HUES48 (cell line): ENCODE data around the gene ADGRG1.
A peak's percentile ranks its signal among the peaks of the same experiment; 100 is the strongest.

Experiments
- H3K27ac ChIP-seq: one replicate; pipeline ENCODE4 v1.7.0; 2013; ENCODE audit warnings: low read depth, low read length, inconsistent platforms
- H3K27me3 ChIP-seq: 2 replicates; pipeline ENCODE4 v1.6.1; 2013; ENCODE audit warnings: mild to moderate bottlenecking, low read length; ENCODE audit not compliant: control insufficient read depth, insufficient read depth
- H3K36me3 ChIP-seq: 2 replicates; pipeline ENCODE4 v1.6.1; 2013; ENCODE audit warnings: low read length; ENCODE audit not compliant: control insufficient read depth, insufficient read depth
- H3K4me1 ChIP-seq: 2 replicates; pipeline ENCODE4 v1.6.1; 2013; ENCODE audit warnings: mild to moderate bottlenecking, low read length; ENCODE audit not compliant: control insufficient read depth, insufficient read depth
- H3K4me3 ChIP-seq: 2 replicates; pipeline ENCODE4 v1.5.1; 2013; ENCODE audit warnings: mild to moderate bottlenecking, low read depth, low read length
- H3K9ac ChIP-seq: 2 replicates; pipeline ENCODE4 v1.6.1; 2013; ENCODE audit warnings: mild to moderate bottlenecking, low read depth, low read length, moderate library complexity
- H3K9me3 ChIP-seq: 2 replicates; pipeline ENCODE4 v1.6.1; 2013; ENCODE audit warnings: low read length; ENCODE audit not compliant: control insufficient read depth, insufficient read depth

The ADGRG1 gene

DNA sequence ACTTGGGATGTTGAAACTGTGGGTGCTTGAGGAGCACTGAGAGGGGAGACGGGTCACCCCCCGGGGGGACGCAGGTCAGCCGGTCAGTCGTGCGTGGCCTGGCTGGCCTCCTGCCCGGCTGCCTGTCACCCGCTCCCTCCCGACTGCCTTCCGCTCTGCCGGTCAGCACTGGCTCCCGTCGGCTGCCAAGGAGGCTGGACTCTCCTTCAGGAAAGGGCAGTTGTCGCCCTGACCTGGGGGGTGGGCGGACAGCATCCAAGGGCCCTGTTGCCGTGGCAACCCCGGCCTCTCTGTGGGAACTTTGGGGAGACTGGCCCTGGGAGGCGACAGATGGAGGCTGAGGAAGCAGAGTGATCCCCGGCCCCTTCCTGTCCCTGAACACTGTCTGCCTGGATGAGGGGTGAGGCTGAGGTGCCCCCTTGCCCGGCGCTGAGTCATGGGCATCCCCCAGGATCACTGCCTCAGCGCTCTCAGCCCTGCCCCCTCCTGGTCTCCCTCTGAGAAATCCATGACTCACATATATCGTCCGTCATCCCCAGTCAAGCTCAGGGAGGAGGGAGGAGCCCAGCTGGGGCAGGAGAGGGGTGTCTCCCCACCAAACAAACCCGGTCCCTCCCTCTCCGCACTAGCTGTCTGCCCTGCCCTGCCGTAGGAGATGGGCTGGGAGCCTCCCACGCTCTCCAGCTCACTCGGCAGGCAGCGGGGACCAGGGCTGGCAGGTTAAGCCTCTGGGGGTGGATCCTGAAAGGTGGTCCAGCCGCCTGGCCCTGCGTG, at the start of gene ADGRG1:
TSS of gene ADGRG1 (plus strand) at position 623 of the 774 bp plus-strand sequence. CDS start 21,658 bp downstream, outside the sequence.
- Histone ChIP-seq H3K4me1 (peaks cover 17% of the 10 kb centered on the region), H3K27ac (peak within 1 kb of the TSS; percentile 59), H3K4me3 (peak within 1 kb of the TSS; percentile 42; the same call in 1 of the 2 replicates), H3K36me3 (no peaks in the 10 kb centered on the region), H3K9ac (no peak within 1 kb of the TSS), H3K27me3 (no peaks in the 10 kb centered on the region), H3K9me3 (no peaks in the 10 kb centered on the region)

DNA sequence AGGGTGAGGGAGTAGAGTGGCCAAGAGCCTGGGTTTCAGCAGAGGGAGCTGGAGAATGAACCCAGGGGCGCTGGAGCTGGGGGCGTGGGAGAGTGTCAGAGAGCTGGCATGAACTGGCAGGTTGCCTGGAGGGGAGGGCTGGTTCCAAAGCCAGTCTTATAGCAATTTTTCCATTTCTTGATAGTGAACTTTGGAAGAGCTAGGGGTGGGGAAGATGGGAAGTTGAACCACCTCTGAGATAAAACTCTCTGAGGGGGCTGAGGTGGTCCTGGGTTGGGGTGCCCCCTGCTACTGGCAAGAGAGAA, 49.1 kb upstream of the ADGRG1 start:
- Histone ChIP-seq H3K9me3 (no peaks in the 10 kb centered on the region), H3K27me3 (no peaks in the 10 kb centered on the region), H3K4me3 (no peak overlapping the region), H3K9ac (no peak overlapping the region), H3K36me3 (no peaks in the 10 kb centered on the region), H3K27ac (no peak overlapping the region), H3K4me1 (no peaks in the 10 kb centered on the region)

DNA sequence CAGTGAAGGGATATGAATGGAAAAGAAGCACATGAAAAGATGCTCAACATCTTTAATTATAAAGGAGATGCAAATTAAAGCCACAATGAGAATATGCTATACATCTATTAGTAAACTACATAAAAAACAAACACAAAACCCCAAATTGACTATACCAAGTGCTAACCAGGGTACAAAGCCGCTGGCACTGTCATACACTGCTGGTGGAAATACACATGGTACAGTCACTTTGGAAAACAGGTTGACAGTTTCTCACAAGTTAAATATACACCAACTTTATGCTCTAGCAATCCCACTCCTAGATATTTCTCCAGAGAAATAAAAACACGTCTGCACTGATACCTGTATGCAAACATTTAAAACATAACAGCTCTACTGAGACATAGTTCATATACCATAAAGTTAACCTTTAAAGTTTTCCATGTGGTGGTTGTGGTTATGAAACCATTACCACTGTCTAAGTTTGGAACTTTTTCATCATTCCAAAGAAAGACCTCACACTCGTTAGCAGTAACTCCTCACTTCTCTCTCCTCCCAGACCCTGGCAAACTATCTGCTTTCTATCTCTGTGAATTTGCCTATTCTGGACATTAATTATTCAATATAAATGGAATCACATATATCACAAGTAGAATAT, 43.3 kb upstream of the ADGRG1 start:
- Histone ChIP-seq H3K27ac (no peak overlapping the region), H3K9me3 (0 out of 2 replicates have a peak, but pooled peaks cover 3% of the 10 kb centered on the region), H3K9ac (no peak overlapping the region), H3K4me3 (no peak overlapping the region), H3K27me3 (no peaks in the 10 kb centered on the region), H3K4me1 (no peaks in the 10 kb centered on the region), H3K36me3 (no peaks in the 10 kb centered on the region)

DNA sequence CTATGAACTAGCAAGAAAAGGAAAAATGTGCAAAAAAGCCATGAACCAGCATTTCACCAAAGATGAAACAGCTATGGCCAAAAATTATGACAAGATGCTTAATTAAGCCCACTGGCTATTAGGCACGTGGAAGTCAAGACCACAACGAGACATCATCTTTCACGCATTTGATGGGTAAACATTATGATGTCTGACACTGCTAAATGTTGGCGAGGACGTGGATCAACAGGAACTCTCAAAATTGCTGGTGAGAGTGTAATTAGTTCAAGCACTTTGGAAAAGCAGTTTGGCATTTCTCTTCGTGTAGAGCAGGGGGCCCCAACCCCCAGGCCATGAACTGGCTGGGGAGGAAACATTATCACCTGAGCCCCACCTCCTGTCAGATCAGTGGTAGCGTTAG, 39.6 kb upstream of the ADGRG1 start:
- Histone ChIP-seq H3K9me3 (0 out of 2 replicates have a peak, but pooled peaks cover 3% of the 10 kb centered on the region), H3K4me3 (no peak overlapping the region), H3K36me3 (no peaks in the 10 kb centered on the region), H3K27me3 (no peaks in the 10 kb centered on the region), H3K9ac (no peak overlapping the region), H3K4me1 (0 out of 2 replicates have a peak, but pooled peaks cover 2% of the 10 kb centered on the region), H3K27ac (no peak overlapping the region)

DNA sequence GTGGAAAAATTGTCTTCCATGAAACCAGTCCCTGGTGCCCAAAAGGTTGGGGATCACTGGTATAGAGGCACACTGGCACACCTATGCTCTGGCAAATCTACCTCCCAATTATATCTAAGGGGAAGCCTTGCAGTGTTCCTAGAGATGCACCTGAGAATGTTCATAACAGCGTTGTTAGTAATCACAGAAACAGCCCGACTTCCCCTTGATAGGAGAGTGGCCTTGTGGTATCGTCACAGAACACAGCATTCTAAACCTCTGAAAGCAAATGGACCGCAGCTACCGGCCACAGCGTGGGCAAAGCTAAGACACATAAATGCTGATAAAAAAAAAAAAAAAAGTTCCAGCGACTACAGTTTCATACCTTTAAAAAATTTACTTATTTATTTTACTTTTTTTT, 39.1 kb upstream of the ADGRG1 start:
- H3K27ac ChIP-seq: no peak overlapping the region
- H3K9ac ChIP-seq: no peak overlapping the region
- H3K36me3 ChIP-seq: no peaks in the 10 kb centered on the region
- no peaks in the 10 kb centered on the region for H3K27me3 ChIP-seq
- 0 out of 2 replicates have a peak, but pooled peaks cover 3% of the 10 kb centered on the region for H3K9me3 ChIP-seq
- H3K4me3 ChIP-seq: no peak overlapping the region
- H3K4me1 ChIP-seq: 0 out of 2 replicates have a peak, but pooled peaks cover 2% of the 10 kb centered on the region

DNA sequence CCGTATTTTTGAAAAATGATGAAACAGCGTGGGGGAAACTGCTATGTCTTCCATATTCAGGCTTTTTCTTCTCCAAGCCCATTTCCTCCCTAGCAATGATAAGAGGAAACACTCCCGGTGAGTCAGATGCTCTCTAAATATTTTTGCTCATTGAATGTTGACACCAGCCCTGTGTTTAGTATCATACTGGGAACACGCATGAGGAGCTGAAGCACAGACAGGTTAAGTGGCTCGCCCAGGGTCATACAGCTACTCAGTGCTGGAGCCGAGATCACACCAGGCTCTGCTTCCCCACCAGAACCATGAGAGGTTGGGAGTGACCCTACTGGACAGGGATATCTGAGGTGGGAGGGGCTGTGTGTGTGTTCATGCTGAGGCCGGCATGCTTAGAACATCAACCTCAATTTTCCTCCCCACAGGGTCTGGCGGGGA, 37.8 kb upstream of the ADGRG1 start:
- Histone ChIP-seq H3K27ac (peak overlapping the region; percentile 27), H3K4me3 (no peak overlapping the region), H3K9ac (no peak overlapping the region)

DNA sequence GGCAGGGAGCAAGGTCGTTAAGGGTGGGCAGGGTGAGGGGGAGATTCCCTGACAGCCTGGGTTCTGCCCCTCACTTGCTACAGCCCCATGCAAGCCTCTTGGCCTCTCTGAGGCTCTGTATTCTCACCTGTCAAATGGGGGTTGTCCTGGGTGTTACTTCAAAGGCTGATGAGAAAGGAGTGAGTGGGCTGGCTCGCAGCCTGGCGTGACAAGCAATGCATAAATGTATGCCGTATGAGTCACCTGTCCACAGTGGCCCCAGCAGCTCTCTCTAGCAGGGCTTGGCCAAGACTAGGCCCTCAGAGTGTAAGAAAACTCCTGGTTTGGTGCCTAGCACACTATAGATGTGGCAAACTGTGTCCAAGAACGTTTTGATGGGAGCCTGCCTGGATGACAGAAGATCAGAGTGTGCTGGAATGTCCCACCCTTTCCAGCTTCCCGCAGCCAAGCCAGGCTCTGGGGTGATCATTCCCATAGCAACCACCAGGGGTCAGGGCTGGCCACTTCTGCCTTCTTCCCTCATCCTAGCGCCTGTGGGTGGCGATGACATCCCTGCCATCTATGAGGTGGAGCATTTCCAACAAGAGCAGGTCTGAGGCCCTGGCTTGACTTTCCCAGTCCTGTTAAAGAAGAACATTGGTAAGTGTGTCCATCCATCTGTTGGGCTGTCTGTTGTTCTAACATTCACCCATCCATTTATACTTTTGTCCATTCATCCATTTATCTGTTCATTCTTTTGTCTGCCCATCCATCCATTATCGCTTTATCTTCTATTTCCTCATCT, 37.2 kb upstream of the ADGRG1 start:
- peak overlapping the region; percentile 27 for H3K27ac ChIP-seq
- H3K4me1 ChIP-seq: 0 out of 2 replicates have a peak, but pooled peaks cover 2% of the 10 kb centered on the region
- H3K27me3 ChIP-seq: no peaks in the 10 kb centered on the region
- no peaks in the 10 kb centered on the region for H3K36me3 ChIP-seq
- H3K9ac ChIP-seq: no peak overlapping the region
- H3K9me3 ChIP-seq: 0 out of 2 replicates have a peak, but pooled peaks cover 3% of the 10 kb centered on the region
- no peak overlapping the region for H3K4me3 ChIP-seq

More for the DNA sequence above, 37.8 kb upstream of the ADGRG1 start:
- Histone ChIP-seq H3K36me3 (no peaks in the 10 kb centered on the region), H3K9me3 (0 out of 2 replicates have a peak, but pooled peaks cover 3% of the 10 kb centered on the region), H3K27me3 (no peaks in the 10 kb centered on the region), H3K4me1 (0 out of 2 replicates have a peak, but pooled peaks cover 2% of the 10 kb centered on the region)

DNA sequence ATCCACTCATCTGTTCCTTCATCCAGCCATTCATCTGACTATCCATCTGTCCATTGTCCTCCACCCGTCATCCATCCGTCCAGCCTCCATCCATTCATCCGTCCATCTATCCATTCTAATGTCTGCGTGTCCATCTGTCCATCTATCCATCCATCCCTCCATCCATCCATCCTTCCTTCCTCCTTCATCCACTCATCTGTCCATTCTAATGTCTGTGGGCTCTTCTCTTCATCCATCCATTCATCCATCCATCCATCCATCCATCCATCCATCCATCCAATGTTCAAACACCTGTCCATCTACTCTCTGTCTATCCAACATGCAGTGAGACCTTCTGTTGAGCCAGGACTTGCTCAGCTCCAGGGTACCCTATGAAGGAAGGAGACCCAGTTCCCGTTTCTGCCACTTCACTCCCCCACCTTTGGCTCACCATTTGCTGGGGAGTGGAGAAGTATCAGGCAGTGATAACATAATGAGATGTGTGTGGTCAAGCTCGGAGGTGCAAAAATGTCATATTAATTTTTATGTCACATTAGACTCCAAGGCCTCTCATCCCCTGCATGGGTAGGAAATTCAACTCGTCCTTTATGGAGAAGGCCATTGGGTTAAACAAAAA, 36.5 kb upstream of the ADGRG1 start:
- Histone ChIP-seq H3K27ac (no peak overlapping the region), H3K9ac (no peak overlapping the region)

DNA sequence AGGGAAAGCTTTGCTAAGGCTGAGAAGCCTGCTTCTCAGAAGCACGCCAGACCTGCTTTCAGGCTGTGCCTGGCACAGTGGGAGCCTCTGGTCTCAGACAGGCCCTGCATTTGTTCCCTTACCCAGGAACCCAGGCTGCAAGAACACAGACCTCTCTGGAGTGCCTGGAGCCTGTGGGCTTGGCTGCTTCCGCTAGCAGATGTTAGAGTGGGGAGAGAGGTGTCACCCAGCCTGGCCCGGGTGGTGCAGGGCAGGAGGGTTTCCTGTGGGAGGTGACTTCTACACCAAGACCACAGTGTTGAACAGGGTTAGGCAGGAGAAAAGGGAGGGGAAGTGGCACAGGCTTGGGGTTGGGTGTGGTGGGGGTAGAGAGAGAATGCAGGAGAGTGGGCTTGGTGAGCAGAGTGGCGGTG, 35.8 kb upstream of the ADGRG1 start:
- H3K4me3 ChIP-seq: no peak overlapping the region
- 0 out of 2 replicates have a peak, but pooled peaks cover 2% of the 10 kb centered on the region for H3K4me1 ChIP-seq
- 0 out of 2 replicates have a peak, but pooled peaks cover 3% of the 10 kb centered on the region for H3K9me3 ChIP-seq
- H3K9ac ChIP-seq: no peak overlapping the region
- H3K36me3 ChIP-seq: no peaks in the 10 kb centered on the region
- H3K27ac ChIP-seq: no peak overlapping the region
- H3K27me3 ChIP-seq: no peaks in the 10 kb centered on the region

More for the DNA sequence above, 36.5 kb upstream of the ADGRG1 start:
- H3K27me3 ChIP-seq: no peaks in the 10 kb centered on the region
- H3K9me3 ChIP-seq: 0 out of 2 replicates have a peak, but pooled peaks cover 3% of the 10 kb centered on the region
- no peaks in the 10 kb centered on the region for H3K36me3 ChIP-seq
- 0 out of 2 replicates have a peak, but pooled peaks cover 2% of the 10 kb centered on the region for H3K4me1 ChIP-seq
- no peak overlapping the region for H3K4me3 ChIP-seq

DNA sequence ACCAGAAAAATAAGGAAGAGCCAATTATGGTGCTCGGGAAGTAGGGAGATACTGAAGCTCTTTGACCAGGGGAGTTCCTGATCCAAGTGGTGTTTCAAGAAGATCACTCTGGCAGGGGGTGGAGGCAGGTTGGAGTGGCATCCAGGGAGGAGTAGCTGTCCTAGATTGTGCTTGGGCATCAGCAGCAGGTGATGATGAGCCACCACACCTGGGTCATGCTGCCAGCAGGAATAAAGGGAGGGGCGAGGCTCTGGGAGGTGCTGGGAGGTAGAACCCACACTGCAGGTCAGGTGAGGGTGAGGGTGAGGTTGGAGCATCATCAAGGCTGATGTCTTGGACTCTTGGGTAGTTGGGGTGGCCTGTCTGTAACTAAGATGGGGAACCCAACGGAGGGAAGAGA, 35.4 kb upstream of the ADGRG1 start:
- H3K27ac ChIP-seq: no peak overlapping the region
- 0 out of 2 replicates have a peak, but pooled peaks cover 2% of the 10 kb centered on the region for H3K4me1 ChIP-seq
- no peak overlapping the region for H3K9ac ChIP-seq
- H3K36me3 ChIP-seq: no peaks in the 10 kb centered on the region
- no peak overlapping the region for H3K4me3 ChIP-seq
- H3K9me3 ChIP-seq: 0 out of 2 replicates have a peak, but pooled peaks cover 3% of the 10 kb centered on the region
- no peaks in the 10 kb centered on the region for H3K27me3 ChIP-seq
